Heart left ventricle (tissue), 13 donors: ENCODE results near the gene TTR.

Experiments
- CTCF ChIP-seq, 12 donors: fragments of 200-600 bp; sonication (generic) in 4 of 12; IDR thresholded peaks; one replicate each; pipeline versions ENCODE4 v1.5.0 to v1.8.0; 2018 to 2022; ENCODE audit warnings: antibody characterized with exemption in 12 of 12, mild to moderate bottlenecking in 5 of 12
- POLR2A ChIP-seq, 2 donors: fragments of 450-650 bp; IDR thresholded peaks; one replicate each; pipeline ENCODE4 v1.6.1; 2017; ENCODE audit warnings: antibody characterized with exemption in 2 of 2, mild to moderate bottlenecking in 2 of 2, moderate library complexity in 2 of 2
- donor health status: ischemic (EF 13 %, LVEDD 7.1; RV severe dilation, severe dysfunction).
- donor health status: DM: no; HTN: yes; CAD: no.
- donor health status: DM: no; HTN: no; CAD: no.
- donor health status: ischemic (EF 25% LVEDD 6.9; RV normal size, moderate dysfunction).
- donor health status: ischemic (EF 25% LVEDD 5.7; RV mildly dilated, moderate dysfunction).
- donor health status: ischemic (EF 35%, LVEDD 5.7; RV mildly dilated, moderate dysfunction).
- donor health status: nonischemic (EF 11% LVEDD 7.7; RV severe dilation, severe dysfunction).
- donor health status: DM: yes; HTN: yes; CAD: no.
- donor health status: PGD.
- donor health status: ischemic (EF 29% LVEDD 5.4; RV normal size, mild dysfunction).
- donor health status: nonischemic (EF 23%, LVEDD 6.1; RV moderate dilation, normal function).

- no peak for TF ChIP-seq CTCF (IDR thresholded peaks at IDR 0.05)
- no peak for TF ChIP-seq POLR2A (IDR thresholded peaks at IDR 0.05)
Observed at GRCh38 chr18:31614044-31614443, 22.4 kb downstream of the TTR start.
